GM18507 (cell line): ENCODE measurements around the gene FILIP1L.
"Not testable (repeated sequence)": the region's sequence is repeated elsewhere in the genome, so short reads cannot be mapped to it uniquely, and the experiment has no call there.

Experiments
- DNase-seq: peaks from one replicate; pipeline ENCODE4 v3.0.0; 2011; ENCODE audit warnings: low read depth; ENCODE audit not compliant: insufficient read length; ENCODE audit errors: extremely low spot score
- FAIRE-seq: peaks from 2 replicates; lab custom pipeline; 2011; peaks lifted over from hg19 to GRCh38; lab: Jason Lieb, UNC

FILIP1L gene

DNA sequence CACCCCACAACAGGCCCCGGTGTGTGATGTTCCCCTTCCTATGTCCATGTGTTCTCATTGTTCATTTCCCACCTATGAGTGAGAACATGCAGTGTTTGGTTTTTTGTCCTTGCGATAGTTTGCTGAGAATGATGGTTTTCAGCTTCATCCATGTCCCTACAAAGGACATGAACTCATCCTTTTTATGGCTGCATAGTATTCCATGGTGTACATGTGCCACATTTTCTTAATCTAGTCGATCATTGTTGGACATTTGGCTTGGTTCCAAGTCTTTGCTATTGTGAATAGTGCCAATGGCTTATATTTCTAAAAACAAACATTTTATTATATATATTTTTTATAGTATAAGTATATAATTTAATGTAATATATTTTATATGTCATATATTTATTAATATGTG lies 62.8 kb downstream of the FILIP1L start:
- FAIRE-seq, DNase-seq: not testable (repeated sequence)

DNA sequence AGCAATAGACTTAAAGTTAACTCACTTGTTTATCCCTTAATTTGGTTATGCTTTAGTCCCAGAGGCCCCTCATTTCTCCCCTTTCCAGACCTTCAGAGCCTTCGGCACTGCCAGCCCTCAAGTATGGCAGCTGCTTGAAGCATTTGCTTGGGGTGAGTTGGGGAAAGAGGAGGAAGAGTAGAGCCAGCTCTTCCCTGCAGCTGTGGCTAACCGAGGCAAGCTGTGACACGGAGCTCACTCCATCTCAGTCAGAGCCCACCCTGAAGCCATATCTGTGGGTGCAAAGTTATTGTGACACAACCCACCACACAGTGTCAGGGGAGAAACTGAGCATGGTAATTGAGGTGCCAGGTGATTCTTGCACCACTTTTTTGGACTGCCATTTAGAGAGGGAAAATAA lies 66.1 kb downstream of the FILIP1L start:
- FAIRE-seq (peak; percentile 24), DNase-seq (no peak)

DNA sequence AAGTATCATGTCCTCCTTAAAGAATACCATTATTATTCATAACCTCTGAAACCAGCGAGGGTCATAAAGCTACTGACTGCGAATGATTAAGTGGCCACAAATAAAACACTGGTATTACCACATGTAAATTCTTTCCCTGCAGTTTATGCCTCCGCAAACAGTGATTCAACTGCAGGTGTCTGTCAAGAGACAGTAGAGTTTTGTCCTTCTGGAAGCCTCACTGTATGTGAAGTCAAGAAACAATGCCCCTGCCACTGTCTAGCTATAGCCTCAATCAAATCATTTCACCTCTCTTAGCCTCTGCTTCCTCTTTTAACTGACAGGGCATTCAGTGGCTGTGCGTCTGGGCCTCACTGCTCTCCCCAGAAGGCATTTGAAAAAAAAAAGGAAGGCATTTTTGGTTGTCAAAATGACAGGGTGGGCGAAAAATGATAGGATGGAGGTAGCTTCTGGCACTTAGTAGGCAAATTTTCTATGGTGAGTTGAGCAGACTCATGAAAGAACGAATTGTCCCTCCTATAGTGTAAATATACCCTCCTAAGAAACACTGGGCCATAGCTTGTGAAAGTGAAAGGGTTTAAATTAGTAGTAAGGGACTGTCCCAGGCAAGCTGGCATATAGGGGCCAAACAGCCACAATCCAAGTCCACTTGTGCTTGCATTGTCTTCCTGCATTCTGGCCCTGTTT lies 66.7 kb downstream of the FILIP1L start:
- FAIRE-seq: peak; percentile 88

GRCh38 chr3:100046986-100047385 lies 67.3 kb downstream of the FILIP1L start:
- no peak for DNase-seq
- FAIRE-seq: peak; percentile 56

More for the DNA sequence above, 66.7 kb downstream of the FILIP1L start:
- no peak for DNase-seq

GRCh38 chr3:100045696-100046095 lies 68.6 kb downstream of the FILIP1L start:
- no peak for FAIRE-seq

GRCh38 chr3:100044369-100044768 lies 69.9 kb downstream of the FILIP1L start:
- DNase-seq: peak; percentile 17

More at GRCh38 chr3:100045696-100046095, 68.6 kb downstream of the FILIP1L start:
- no peak for DNase-seq

DNA sequence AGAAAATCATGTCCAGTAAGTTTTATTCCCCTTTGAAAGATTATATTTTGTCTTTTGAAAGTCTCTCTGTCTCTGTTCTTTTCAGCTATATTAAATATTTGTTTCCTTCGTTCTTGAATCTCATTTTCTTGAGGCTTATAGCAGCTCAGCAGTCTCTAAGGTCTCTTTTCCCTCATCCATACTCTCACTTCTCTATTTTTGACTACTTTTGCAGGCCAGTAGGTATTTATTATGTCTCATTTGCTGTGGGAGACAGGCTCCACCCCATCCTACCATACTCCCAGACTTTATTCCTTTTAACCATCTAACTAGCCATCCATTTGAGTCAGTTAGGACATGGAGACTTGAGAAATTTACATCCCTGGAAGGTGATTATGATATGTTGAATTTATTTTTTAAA lies 71.0 kb downstream of the FILIP1L start:
- no peak for FAIRE-seq
- DNase-seq: no peak

More at GRCh38 chr3:100044369-100044768, 69.9 kb downstream of the FILIP1L start:
- peak; percentile 97 for FAIRE-seq

DNA sequence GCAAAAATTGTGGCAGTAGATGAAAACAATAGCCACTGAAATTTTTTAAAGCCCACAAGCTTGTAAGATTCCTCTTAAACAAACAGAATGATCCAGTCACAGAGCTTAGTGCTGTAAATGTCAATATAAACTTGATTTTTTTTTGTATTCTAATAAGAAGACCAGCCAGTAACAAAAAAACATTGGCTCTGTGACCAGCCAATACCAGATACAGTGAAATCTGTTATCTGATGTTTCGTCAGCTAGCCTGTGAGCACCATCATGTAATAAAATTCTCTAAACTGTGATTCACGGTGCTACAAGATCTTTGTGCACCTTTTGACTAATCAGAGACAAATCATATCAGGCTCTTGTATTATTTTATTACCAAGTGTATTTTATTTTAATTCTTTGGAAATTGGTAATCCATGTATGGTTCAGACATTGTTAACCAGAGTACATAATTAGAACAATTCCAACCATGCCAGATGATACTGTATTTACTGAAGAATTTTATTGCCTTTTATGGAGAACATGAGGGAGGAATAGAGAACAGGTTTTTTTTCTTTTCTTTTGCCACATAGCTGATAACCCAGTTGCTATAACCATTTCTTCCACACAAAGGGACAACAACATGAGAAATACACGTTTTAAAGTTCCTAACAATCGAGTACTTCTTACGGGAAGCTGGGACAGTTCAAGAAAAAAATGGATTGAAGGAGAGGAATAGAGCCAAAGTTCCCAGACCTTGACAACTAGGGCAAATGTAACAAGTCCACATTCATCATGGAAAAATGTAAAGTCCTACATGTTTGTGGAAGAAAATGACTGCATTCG lies 71.9 kb downstream of the FILIP1L start:
- DNase-seq (no peak), FAIRE-seq (no peak)

- DNase-seq (no peak), FAIRE-seq (no peak)
Observed at GRCh38 chr3:100041328-100041749, 73.0 kb downstream of the FILIP1L start.

DNA sequence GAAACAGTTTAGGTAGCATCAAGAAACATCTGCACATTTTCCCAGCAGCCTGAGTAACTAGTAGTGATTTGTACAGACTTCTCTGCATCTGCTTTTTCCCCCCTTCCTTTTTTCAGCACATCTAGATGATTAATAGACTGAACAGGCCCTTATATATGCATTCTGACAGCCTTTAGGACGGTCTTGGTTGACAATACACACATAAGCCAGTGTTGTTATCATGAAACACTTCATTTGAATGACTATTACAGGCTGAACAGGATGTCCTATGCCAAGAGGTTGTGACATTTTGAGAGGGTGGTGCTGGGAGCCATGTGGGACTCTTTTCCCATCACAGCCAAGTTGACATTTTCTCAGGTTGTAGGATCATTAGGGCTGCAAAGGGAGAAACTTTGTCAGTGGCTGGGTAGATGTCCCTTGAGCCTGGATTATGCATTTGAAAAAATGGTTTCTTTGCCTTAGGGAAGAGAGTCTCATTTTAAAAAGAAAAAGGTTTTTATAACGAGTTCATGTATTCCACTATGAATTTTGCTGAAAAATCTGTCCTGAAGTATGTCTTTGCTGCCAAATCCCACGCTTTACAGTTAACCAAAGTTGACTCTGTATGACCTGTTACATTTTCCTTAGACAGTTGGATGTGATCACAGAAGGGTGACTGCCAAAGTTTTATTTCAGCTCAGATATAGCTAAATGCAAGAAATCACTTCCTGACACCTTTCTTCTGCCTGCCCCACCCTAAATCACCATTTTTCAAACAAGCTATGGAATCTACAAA lies 73.7 kb downstream of the FILIP1L start:
- no peak for DNase-seq
- no peak for FAIRE-seq

DNA sequence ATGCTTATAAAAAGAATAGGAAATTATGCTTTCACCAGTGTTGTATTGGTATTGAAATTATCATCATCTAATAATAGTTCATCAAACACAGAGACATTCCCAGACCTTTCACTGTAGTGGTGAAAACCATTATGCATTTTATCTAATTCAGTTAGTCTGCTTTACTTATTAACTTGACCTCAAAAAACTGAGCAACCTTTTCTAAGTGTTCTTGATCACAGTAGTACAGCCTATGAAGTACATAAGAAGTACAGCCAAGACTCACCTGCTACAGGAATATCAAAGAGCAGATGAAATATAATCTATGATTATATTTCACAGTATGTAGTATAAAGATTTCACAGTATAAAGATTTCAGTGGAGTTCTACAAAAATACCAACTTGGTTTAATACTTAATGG lies 75.2 kb downstream of the FILIP1L start:
- no peak for FAIRE-seq

GRCh38 chr3:100033903-100034471 lies 80.3 kb downstream of the FILIP1L start:
- DNase-seq: no peak
- peak; percentile 5 for FAIRE-seq

More for the DNA sequence above, 75.2 kb downstream of the FILIP1L start:
- no peak for DNase-seq

- DNase-seq: no peak
- FAIRE-seq: peak; percentile 26
Observed at GRCh38 chr3:100033184-100033583, 81.1 kb downstream of the FILIP1L start.

DNA sequence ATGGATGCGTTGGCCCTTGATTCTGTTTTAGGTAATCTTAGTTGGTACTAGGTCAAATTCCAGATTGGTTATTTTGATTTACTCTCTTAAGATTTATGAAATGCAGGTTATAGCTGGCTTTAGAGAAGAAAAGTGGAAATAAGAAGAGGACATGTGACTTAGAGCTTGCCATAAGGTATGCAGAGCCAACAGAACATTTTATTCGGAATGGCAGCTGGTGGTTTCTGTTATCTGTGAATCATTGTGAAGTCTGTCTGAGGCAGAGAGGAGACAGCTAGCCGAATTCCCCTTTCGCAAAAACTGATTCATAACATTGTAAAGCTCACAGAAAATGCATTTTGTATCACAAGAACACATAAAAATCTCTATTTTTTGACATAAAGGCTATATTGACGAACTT lies 82.1 kb downstream of the FILIP1L start:
- DNase-seq (no peak), FAIRE-seq (no peak)

DNA sequence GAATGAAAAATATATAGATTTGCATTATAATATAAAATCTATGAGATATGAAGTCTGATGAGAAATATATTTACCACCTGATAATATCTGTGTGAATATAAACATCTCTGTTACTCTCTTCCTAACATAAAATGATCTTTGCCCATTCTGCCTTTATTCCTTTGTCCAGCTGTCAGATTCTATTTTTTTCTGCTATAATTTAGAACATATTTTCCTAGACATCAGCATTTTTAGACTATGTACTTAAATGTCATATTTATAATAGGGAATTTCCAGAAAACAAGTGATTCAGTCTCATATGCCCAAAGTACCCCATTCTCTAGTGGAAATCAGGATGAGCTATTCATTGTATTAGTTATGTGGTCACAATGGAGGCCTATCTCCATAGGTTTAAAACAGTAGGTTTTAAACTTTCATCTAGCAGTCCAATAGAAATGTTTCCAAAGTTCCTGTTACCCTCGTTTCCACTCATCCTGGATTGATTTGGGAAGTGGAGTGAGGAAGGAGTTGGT lies 83.3 kb downstream of the FILIP1L start:
- FAIRE-seq (no peak), DNase-seq (no peak)

- DNase-seq (no peak), FAIRE-seq (no peak)
Observed at GRCh38 chr3:100030346-100030745, 84.0 kb downstream of the FILIP1L start.

DNA sequence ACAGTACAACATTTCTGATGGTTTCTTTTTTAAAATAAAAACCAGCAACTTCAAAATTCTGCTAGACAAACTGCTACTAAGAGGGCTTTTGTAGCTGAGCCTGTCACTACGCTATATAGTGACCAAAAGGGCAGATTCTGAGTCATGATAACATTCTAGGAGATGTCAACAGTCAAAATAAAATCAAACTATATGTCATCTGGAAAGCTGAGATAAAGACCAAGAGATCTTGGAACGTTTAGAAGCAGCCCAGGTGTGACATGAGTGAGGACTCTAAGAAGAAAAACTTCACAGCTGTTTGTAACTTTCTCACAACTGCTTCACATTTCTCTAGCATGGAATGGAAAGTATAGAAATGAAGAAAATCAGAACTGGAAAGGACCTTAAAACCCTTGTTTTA lies 84.6 kb downstream of the FILIP1L start:
- DNase-seq (no peak), FAIRE-seq (peak; percentile 45)

DNA sequence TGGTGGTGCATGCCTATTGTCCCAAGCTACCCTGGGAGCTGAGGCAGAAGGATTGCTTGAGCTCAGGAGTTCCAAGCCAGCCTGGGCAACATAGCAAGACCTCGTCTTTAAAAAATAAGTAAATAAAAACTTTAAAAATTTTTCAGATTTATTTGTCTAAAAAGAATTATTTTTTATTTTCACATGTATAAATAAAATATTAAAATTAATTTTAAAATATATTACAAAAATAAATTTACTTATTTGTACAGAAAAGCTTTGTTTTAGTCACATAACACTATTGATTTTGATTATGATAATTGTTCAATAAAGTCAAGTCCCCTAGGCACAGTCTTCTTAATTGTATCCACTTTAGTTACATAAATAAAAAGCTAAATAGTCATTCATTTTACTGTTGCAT lies 85.2 kb downstream of the FILIP1L start:
- FAIRE-seq: no peak
- no peak for DNase-seq

DNA sequence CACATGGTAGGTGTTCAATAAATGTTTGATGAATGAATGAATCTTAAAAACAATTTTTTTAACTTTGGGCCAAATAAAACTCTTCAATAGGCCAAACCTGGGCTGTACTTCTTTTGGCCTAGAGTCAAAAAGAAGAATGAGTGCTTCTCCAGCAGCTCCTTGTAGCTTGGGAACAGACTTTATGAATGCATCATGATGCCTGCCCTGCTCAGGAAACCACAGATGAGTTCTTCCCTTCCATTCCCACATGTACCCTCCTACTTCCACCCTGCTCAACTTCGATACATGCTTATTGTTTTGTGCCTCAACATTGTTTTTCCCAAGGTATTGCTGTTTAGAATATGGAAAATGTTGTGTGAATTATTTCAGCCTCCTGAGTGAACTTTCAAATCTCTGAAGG lies 87.0 kb downstream of the FILIP1L start:
- DNase-seq: no peak
- FAIRE-seq: no peak
